CD4-positive, CD25-positive, alpha-beta regulatory T cell (primary cell): ENCODE results near the gene PNRC1. TPM values are rescaled to one million over a fixed set of nuclear protein-coding genes. Genes with fewer than 3 reads are reported as not detected.

Experiments used
- ATAC-seq, 2 donors: fragments of 150-1000 bp; cut with Tn5 transposase; one replicate each; pipeline ENCODE4 v1.10.0; 2021; ENCODE audit warnings: low read depth in 2 of 2, moderate number of reproducible peaks in 2 of 2, moderate library complexity in 1 of 2
- DNase-seq, 3 donors: peaks; one replicate each; pipeline versions ENCODE4 v3.0.0 to v3.0.0-alpha.2; 2012 to 2022; ENCODE audit warnings: mixed read lengths in 1 of 3
- H3K27ac ChIP-seq: one replicate; pipeline ENCODE4 v1.7.0; 2013; ENCODE audit warnings: mild to moderate bottlenecking, low read length; ENCODE audit not compliant: insufficient read depth, poor library complexity, severe bottlenecking
- H3K27me3 ChIP-seq: one replicate; pipeline ENCODE4 v1.7.0; 2013; ENCODE audit warnings: low read length; ENCODE audit not compliant: control insufficient read depth, insufficient read depth
- H3K36me3 ChIP-seq: one replicate; pipeline ENCODE4 v1.7.0; 2013; ENCODE audit warnings: mild to moderate bottlenecking, low read length, moderate library complexity; ENCODE audit not compliant: control insufficient read depth, insufficient read depth
- H3K4me1 ChIP-seq: 2 replicates; pipeline ENCODE4 v1.7.0; 2013; ENCODE audit warnings: mild to moderate bottlenecking, low read length; ENCODE audit not compliant: insufficient read depth, control insufficient read depth, poor library complexity, severe bottlenecking
- H3K4me3 ChIP-seq: one replicate; pipeline ENCODE4 v1.7.0; 2013; ENCODE audit warnings: low read depth, mild to moderate bottlenecking, low read length, moderate library complexity
- H3K9me3 ChIP-seq, 2 experiments: 1 replicate in 1 of 2; 2 replicates in 1 of 2; pipeline ENCODE4 v1.7.0; 2013; ENCODE audit warnings: low read length in 2 of 2, mild to moderate bottlenecking in 1 of 2, moderate library complexity in 1 of 2; ENCODE audit not compliant: control insufficient read depth in 2 of 2
- H3K27ac Mint-ChIP-seq, 3 donors: one replicate each; pipeline ENCODE4 v1.8.0; 2020 to 2022; ENCODE audit warnings: mild to moderate bottlenecking in 3 of 3, mixed read lengths in 3 of 3, moderate library complexity in 2 of 3
- H3K27me3 Mint-ChIP-seq: one replicate; pipeline ENCODE4 v1.8.0; 2022; ENCODE audit warnings: mild to moderate bottlenecking, mixed read lengths
- H3K36me3 Mint-ChIP-seq: one replicate; pipeline ENCODE4 v1.8.0; 2020; ENCODE audit warnings: mixed read lengths
- H3K4me1 Mint-ChIP-seq, 4 donors: one replicate each; pipeline ENCODE4 v1.8.0; 2020 to 2022; ENCODE audit warnings: mixed read lengths in 4 of 4, mild to moderate bottlenecking in 1 of 4
- H3K4me3 Mint-ChIP-seq, 4 donors: one replicate each; pipeline ENCODE4 v1.8.0; 2020 to 2022; ENCODE audit warnings: mild to moderate bottlenecking in 4 of 4, mixed read lengths in 4 of 4, moderate library complexity in 3 of 4
- H3K9me3 Mint-ChIP-seq, 7 donors: one replicate each; pipeline ENCODE4 v1.8.0; 2020 to 2022; ENCODE audit warnings: mixed read lengths in 7 of 7, mild to moderate bottlenecking in 3 of 7, moderate library complexity in 2 of 7
- polyA plus RNA-seq, 4 donors: library from polyadenylated mRNA; unstranded; fragments of 300-500 nt; fragmentation: Illumina TruSeq; gene quantifications; one replicate each; pipeline ENCODE4 v1.2.3, GENCODE V29; 2021
- total RNA-seq: library from RNA; stranded (reverse); gene quantifications from one replicate; pipeline ENCODE4 v1.2.3, GENCODE V29; 2022

The PNRC1 gene
- total and polyA plus RNA-seq, 5 donors from 2014 or later: 357 to 734 (median 483) TPM

- Histone ChIP-seq H3K36me3 (peaks cover 33% of the 10 kb centered on the region), H3K27me3 (no peaks in the 10 kb centered on the region), H3K27ac (peak overlapping the region; percentile 100), H3K4me3 (peak overlapping the region; percentile 98), H3K9me3 (no peaks in the 10 kb centered on the region), H3K4me1 (peaks cover 24% of the 10 kb centered on the region)
- H3K27me3 Mint-ChIP-seq: peaks cover 16% of the 10 kb centered on the region
- peaks cover 42% of the 10 kb centered on the region for H3K36me3 Mint-ChIP-seq
- DNase-seq (no peak), ATAC-seq (no peak)
- H3K27ac Mint-ChIP-seq: peak overlapping the region; percentile 3 to 67 (median 20)
- peak overlapping the region; percentile 13 to 88 (median 64) for H3K4me3 Mint-ChIP-seq
- no peaks in the 10 kb centered on the region for H3K9me3 Mint-ChIP-seq
- H3K4me1 Mint-ChIP-seq: peaks cover 34 to 54% (median 45%) of the 10 kb centered on the region in 4 donors
Measured at GRCh38 chr6:89084542-89084941, 4.0 kb downstream of the PNRC1 start.

GRCh38 chr6:89084954-89085353 is 4.4 kb downstream of the PNRC1 start:
- Histone ChIP-seq H3K4me1 (peaks cover 23% of the 10 kb centered on the region), H3K27ac (peak overlapping the region; percentile 30), H3K4me3 (peak overlapping the region; percentile 8), H3K9me3 (no peaks in the 10 kb centered on the region), H3K36me3 (peaks cover 33% of the 10 kb centered on the region), H3K27me3 (no peaks in the 10 kb centered on the region)
- ATAC-seq (no peak), DNase-seq (peak in 1 of 3 donors; percentile 14)
- no peaks in the 10 kb centered on the region for H3K9me3 Mint-ChIP-seq
- peaks cover 38 to 58% (median 45%) of the 10 kb centered on the region in 4 donors for H3K4me1 Mint-ChIP-seq
- peaks cover 12% of the 10 kb centered on the region for H3K27me3 Mint-ChIP-seq
- peak overlapping the region; percentile 3 to 67 (median 20) for H3K27ac Mint-ChIP-seq
- H3K4me3 Mint-ChIP-seq: peak overlapping the region; percentile 13 to 88 (median 64)
- H3K36me3 Mint-ChIP-seq: peaks cover 42% of the 10 kb centered on the region

- Histone ChIP-seq H3K27ac (peak overlapping the region; percentile 30), H3K36me3 (peaks cover 33% of the 10 kb centered on the region), H3K4me1 (peaks cover 23% of the 10 kb centered on the region), H3K9me3 (no peaks in the 10 kb centered on the region), H3K4me3 (no peak overlapping the region), H3K27me3 (no peaks in the 10 kb centered on the region)
- Mint-ChIP-seq H3K4me1 (peaks cover 40 to 62% (median 47%) of the 10 kb centered on the region in 4 donors), H3K27me3 (peaks cover 7% of the 10 kb centered on the region), H3K4me3 (peak overlapping the region; percentile 24 to 88 (median 59)), H3K9me3 (no peaks in the 10 kb centered on the region), H3K27ac (peak overlapping the region in 2 of 3 donors; percentile 3 to 23), H3K36me3 (peaks cover 42% of the 10 kb centered on the region)
- DNase-seq (peak in 1 of 3 donors; percentile 23), ATAC-seq (no peak)
Measured at GRCh38 chr6:89085409-89086205, 5.1 kb downstream of the PNRC1 start.

- Histone ChIP-seq H3K27ac (no peak overlapping the region), H3K9me3 (no peaks in the 10 kb centered on the region), H3K4me1 (peaks cover 21% of the 10 kb centered on the region), H3K27me3 (no peaks in the 10 kb centered on the region), H3K4me3 (no peak overlapping the region), H3K36me3 (peaks cover 31% of the 10 kb centered on the region)
- DNase-seq: no peak
- Mint-ChIP-seq H3K4me3 (peak overlapping the region in 1 of 4 donors; percentile 4), H3K36me3 (peaks cover 32% of the 10 kb centered on the region), H3K27me3 (no peaks in the 10 kb centered on the region), H3K27ac (no peak overlapping the region), H3K4me1 (peaks cover 36 to 53% (median 44%) of the 10 kb centered on the region in 4 donors), H3K9me3 (no peaks in the 10 kb centered on the region)
- ATAC-seq: no peak
Measured at GRCh38 chr6:89087881-89088280, 7.3 kb downstream of the PNRC1 start.

GRCh38 chr6:89098461-89098860 is 17.9 kb downstream of the PNRC1 start:
- no peak for DNase-seq
- H3K27me3 Mint-ChIP-seq: no peaks in the 10 kb centered on the region

GRCh38 chr6:89100114-89100513 is 19.6 kb downstream of the PNRC1 start:
- no peak for ATAC-seq
- no peak overlapping the region for H3K27ac Mint-ChIP-seq

More at GRCh38 chr6:89098461-89098860, 17.9 kb downstream of the PNRC1 start:
- H3K36me3 ChIP-seq: no peaks in the 10 kb centered on the region
- Mint-ChIP-seq H3K36me3 (no peaks in the 10 kb centered on the region), H3K27ac (no peak overlapping the region), H3K4me3 (no peak overlapping the region), H3K4me1 (peaks cover 0 to 7% (median 0%) of the 10 kb centered on the region in 4 donors), H3K9me3 (no peaks in the 10 kb centered on the region)
- H3K27ac ChIP-seq: no peak overlapping the region
- H3K27me3 ChIP-seq: no peaks in the 10 kb centered on the region
- ATAC-seq: no peak
- no peak overlapping the region for H3K4me3 ChIP-seq
- H3K9me3 ChIP-seq: no peaks in the 10 kb centered on the region
- H3K4me1 ChIP-seq: no peaks in the 10 kb centered on the region

GRCh38 chr6:89110284-89110683 is 29.7 kb downstream of the PNRC1 start:
- peaks cover 1% of the 10 kb centered on the region for H3K36me3 Mint-ChIP-seq
- no peaks in the 10 kb centered on the region for H3K27me3 ChIP-seq
- H3K4me3 ChIP-seq: no peak overlapping the region
- peaks cover 4% of the 10 kb centered on the region for H3K27me3 Mint-ChIP-seq
- DNase-seq (no peak), ATAC-seq (no peak)
- peaks cover 0 to 1% (median 0%) of the 10 kb centered on the region in 4 donors for H3K4me1 Mint-ChIP-seq
- H3K27ac Mint-ChIP-seq: no peak overlapping the region
- H3K9me3 ChIP-seq: no peaks in the 10 kb centered on the region
- no peaks in the 10 kb centered on the region for H3K4me1 ChIP-seq
- H3K9me3 Mint-ChIP-seq: no peaks in the 10 kb centered on the region
- H3K36me3 ChIP-seq: no peaks in the 10 kb centered on the region
- H3K27ac ChIP-seq: no peak overlapping the region
- H3K4me3 Mint-ChIP-seq: no peak overlapping the region

More at GRCh38 chr6:89100114-89100513, 19.6 kb downstream of the PNRC1 start:
- peaks cover under 1% of the 10 kb centered on the region for H3K36me3 Mint-ChIP-seq
- Histone ChIP-seq H3K4me1 (no peaks in the 10 kb centered on the region), H3K9me3 (no peaks in the 10 kb centered on the region), H3K27ac (no peak overlapping the region), H3K27me3 (no peaks in the 10 kb centered on the region), H3K4me3 (no peak overlapping the region), H3K36me3 (no peaks in the 10 kb centered on the region)
- no peaks in the 10 kb centered on the region for H3K9me3 Mint-ChIP-seq
- H3K4me3 Mint-ChIP-seq: no peak overlapping the region
- DNase-seq: no peak
- H3K4me1 Mint-ChIP-seq: peaks cover 0 to 7% (median 0%) of the 10 kb centered on the region in 4 donors
- H3K27me3 Mint-ChIP-seq: no peaks in the 10 kb centered on the region
